ENCODE measurements around the gene BSX.

BSX gene

DNA sequence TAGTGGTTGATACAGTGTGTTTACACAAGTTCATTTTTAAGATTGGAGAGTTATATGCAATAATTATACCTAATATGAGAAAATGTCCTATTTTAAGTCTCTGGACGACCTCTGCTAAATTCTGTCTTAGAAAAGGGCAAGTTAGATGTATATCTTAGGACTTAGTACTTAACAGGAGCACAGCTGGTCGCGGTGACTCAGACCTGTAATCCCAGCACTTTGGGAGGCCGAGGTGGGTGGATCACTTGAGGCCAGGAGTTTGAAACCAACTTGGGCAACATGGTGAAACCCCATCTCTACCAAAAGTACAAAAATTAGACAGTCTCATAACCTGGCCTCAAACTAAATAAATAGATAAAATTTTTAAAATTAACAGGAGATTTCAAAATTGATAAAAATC lies 27.2 kb downstream of the BSX start:
- H3K79me2 ChIP-seq (ENCODE audit: control insufficient read depth, low read length): no peaks in the 10 kb centered on the region
- H3K4me2 ChIP-seq (ENCODE audit: low read length): no peak overlapping the region
- H3K4me3 ChIP-seq (ENCODE audit: low read length): no peak overlapping the region
- TF ChIP-seq, protein P1, sequence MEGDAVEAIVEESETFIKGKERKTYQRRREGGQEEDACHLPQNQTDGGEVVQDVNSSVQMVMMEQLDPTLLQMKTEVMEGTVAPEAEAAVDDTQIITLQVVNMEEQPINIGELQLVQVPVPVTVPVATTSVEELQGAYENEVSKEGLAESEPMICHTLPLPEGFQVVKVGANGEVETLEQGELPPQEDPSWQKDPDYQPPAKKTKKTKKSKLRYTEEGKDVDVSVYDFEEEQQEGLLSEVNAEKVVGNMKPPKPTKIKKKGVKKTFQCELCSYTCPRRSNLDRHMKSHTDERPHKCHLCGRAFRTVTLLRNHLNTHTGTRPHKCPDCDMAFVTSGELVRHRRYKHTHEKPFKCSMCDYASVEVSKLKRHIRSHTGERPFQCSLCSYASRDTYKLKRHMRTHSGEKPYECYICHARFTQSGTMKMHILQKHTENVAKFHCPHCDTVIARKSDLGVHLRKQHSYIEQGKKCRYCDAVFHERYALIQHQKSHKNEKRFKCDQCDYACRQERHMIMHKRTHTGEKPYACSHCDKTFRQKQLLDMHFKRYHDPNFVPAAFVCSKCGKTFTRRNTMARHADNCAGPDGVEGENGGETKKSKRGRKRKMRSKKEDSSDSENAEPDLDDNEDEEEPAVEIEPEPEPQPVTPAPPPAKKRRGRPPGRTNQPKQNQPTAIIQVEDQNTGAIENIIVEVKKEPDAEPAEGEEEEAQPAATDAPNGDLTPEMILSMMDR (IDR thresholded peaks at IDR 0.05; ENCODE audit: low read depth, low read length, poor library complexity, severe bottlenecking): no peak
- TF ChIP-seq EZH2phosphoT487 (IDR thresholded peaks at IDR 0.05; ENCODE audit: borderline replicate concordance, low read length): no peak
- peaks cover 21% of the 10 kb centered on the region for H3K27me3 ChIP-seq (ENCODE audit: control insufficient read depth, low read length)
- H3F3A ChIP-seq (ENCODE audit: control insufficient read depth, insufficient read depth): no peaks in the 10 kb centered on the region
- H3K4me1 ChIP-seq (ENCODE audit: control insufficient read depth, low read length): no peaks in the 10 kb centered on the region
- H3K9me2 ChIP-seq (replicated peaks; ENCODE audit: control insufficient read depth, low read length): no peaks in the 10 kb centered on the region
- no peaks in the 10 kb centered on the region for H3K36me3 ChIP-seq (ENCODE audit: control insufficient read depth, low read length)
- H4K20me1 ChIP-seq (ENCODE audit: control insufficient read depth, insufficient read depth, low read depth, low read length): no peaks in the 10 kb centered on the region
- H3K27ac ChIP-seq (ENCODE audit: low read depth, low read length): no peak overlapping the region
- no peaks in the 10 kb centered on the region for H3K9me3 ChIP-seq (ENCODE audit: control insufficient read depth, insufficient read depth, low read length)

- Histone ChIP-seq H3K27me3 (ENCODE audit: control insufficient read depth, low read length) (peaks cover 15% of the 10 kb centered on the region), H3K79me2 (ENCODE audit: control insufficient read depth, low read length) (no peaks in the 10 kb centered on the region), H3K9me3 (ENCODE audit: control insufficient read depth, insufficient read depth, low read length) (no peaks in the 10 kb centered on the region), H3K4me1 (ENCODE audit: control insufficient read depth, low read length) (no peaks in the 10 kb centered on the region), H3K9me2 (replicated peaks; ENCODE audit: control insufficient read depth, low read length) (no peaks in the 10 kb centered on the region), H3K4me3 (ENCODE audit: low read length) (no peak overlapping the region), H3F3A (ENCODE audit: control insufficient read depth, insufficient read depth) (no peaks in the 10 kb centered on the region), H3K36me3 (ENCODE audit: control insufficient read depth, low read length) (no peaks in the 10 kb centered on the region), H4K20me1 (ENCODE audit: control insufficient read depth, insufficient read depth, low read depth, low read length) (no peaks in the 10 kb centered on the region), H3K4me2 (ENCODE audit: low read length) (no peak overlapping the region), H3K27ac (ENCODE audit: low read depth, low read length) (no peak overlapping the region)
- TF ChIP-seq, protein P1 (IDR thresholded peaks at IDR 0.05; ENCODE audit: low read depth, low read length, poor library complexity, severe bottlenecking): no peak
- no peak for TF ChIP-seq EZH2phosphoT487 (IDR thresholded peaks at IDR 0.05; ENCODE audit: borderline replicate concordance, low read length)
Observed at GRCh38 chr11:122951211-122951610, 30.4 kb downstream of the BSX start.

DNA sequence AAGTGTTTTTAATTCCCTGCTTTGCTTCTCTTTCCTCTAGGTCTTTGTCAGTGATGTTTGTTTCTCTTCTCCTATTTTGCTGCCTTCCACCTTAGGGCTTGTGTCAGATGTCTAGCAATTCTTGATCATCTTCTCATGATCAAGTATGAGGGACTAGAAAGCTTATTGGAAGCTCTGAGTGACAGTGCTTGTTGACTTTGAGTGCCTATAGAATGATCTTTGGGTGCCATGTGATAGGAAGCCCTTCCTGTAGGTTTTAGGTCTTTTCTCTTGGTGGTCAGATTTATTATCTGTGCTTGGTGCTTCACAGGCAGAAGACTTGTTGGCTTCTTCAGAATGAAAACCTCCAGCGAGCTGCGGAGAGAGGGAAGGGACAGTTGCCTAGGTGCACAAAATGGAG lies 43.1 kb downstream of the BSX start:
- no peaks in the 10 kb centered on the region for H3K9me2 ChIP-seq (replicated peaks; ENCODE audit: control insufficient read depth, low read length)
- no peaks in the 10 kb centered on the region for H3K4me1 ChIP-seq (ENCODE audit: control insufficient read depth, low read length)
- H3K79me2 ChIP-seq (ENCODE audit: control insufficient read depth, low read length): no peaks in the 10 kb centered on the region
- peaks cover 9% of the 10 kb centered on the region for H3K27me3 ChIP-seq (ENCODE audit: control insufficient read depth, low read length)
- no peak overlapping the region for H3K27ac ChIP-seq (ENCODE audit: low read depth, low read length)
- H3K4me3 ChIP-seq (ENCODE audit: low read length): no peak overlapping the region
- H3K4me2 ChIP-seq (ENCODE audit: low read length): no peak overlapping the region
- H3K36me3 ChIP-seq (ENCODE audit: control insufficient read depth, low read length): no peaks in the 10 kb centered on the region
- TF ChIP-seq, protein P1 (IDR thresholded peaks at IDR 0.05; ENCODE audit: low read depth, low read length, poor library complexity, severe bottlenecking): no peak
- TF ChIP-seq EZH2phosphoT487 (IDR thresholded peaks at IDR 0.05; ENCODE audit: borderline replicate concordance, low read length): no peak
- no peaks in the 10 kb centered on the region for H3F3A ChIP-seq (ENCODE audit: control insufficient read depth, insufficient read depth)
- no peaks in the 10 kb centered on the region for H3K9me3 ChIP-seq (ENCODE audit: control insufficient read depth, insufficient read depth, low read length)
- H4K20me1 ChIP-seq (ENCODE audit: control insufficient read depth, insufficient read depth, low read depth, low read length): no peaks in the 10 kb centered on the region

- TF ChIP-seq EZH2phosphoT487 (IDR thresholded peaks at IDR 0.05; ENCODE audit: borderline replicate concordance, low read length): no peak
- TF ChIP-seq, protein P1 (IDR thresholded peaks at IDR 0.05; ENCODE audit: low read depth, low read length, poor library complexity, severe bottlenecking): no peak
- Histone ChIP-seq H3K4me2 (ENCODE audit: low read length) (no peak overlapping the region), H3K4me1 (ENCODE audit: control insufficient read depth, low read length) (no peaks in the 10 kb centered on the region), H3K9me2 (replicated peaks; ENCODE audit: control insufficient read depth, low read length) (no peaks in the 10 kb centered on the region), H3K9me3 (ENCODE audit: control insufficient read depth, insufficient read depth, low read length) (no peaks in the 10 kb centered on the region), H3K4me3 (ENCODE audit: low read length) (no peak overlapping the region), H4K20me1 (ENCODE audit: control insufficient read depth, insufficient read depth, low read depth, low read length) (no peaks in the 10 kb centered on the region), H3F3A (ENCODE audit: control insufficient read depth, insufficient read depth) (no peaks in the 10 kb centered on the region), H3K79me2 (ENCODE audit: control insufficient read depth, low read length) (no peaks in the 10 kb centered on the region), H3K27me3 (ENCODE audit: control insufficient read depth, low read length) (peaks cover 13% of the 10 kb centered on the region), H3K36me3 (ENCODE audit: control insufficient read depth, low read length) (no peaks in the 10 kb centered on the region), H3K27ac (ENCODE audit: low read depth, low read length) (no peak overlapping the region)
Observed at GRCh38 chr11:122937983-122938382, 43.7 kb downstream of the BSX start.

All from DOHH2 (cell line).